H1 (cell line): ENCODE measurements around the gene NDUFA11. TPM values are rescaled to one million over a fixed set of nuclear protein-coding genes. Genes with fewer than 3 reads are reported as not detected.

ENCODE experiments used
- CTCF ChIA-PET: fragments of 300-600 bp; sonication (Branson Sonifier 250); formaldehyde crosslinking; loops from one replicate; lab custom pipeline; 2021; ENCODE audit not compliant: partially characterized antibody; lab: Charles Lee
- POLR2A ChIA-PET: fragments of 300-600 bp; sonication (Branson Sonifier 250); formaldehyde crosslinking; loops from one replicate; lab custom pipeline; 2021; ENCODE audit warnings: inconsistent platforms; ENCODE audit not compliant: partially characterized antibody; lab: Charles Lee
- DNase-seq, 2 experiments: peaks; one replicate each; pipeline versions ENCODE4 v3.0.0 to v3.0.0-alpha.2; 2010 to 2022; ENCODE audit warnings: low spot score in 2 of 2, low read depth in 1 of 2, mixed read lengths in 1 of 2
- FAIRE-seq: peaks from 2 replicates; lab custom pipeline; 2011; peaks lifted over from hg19 to GRCh38; lab: Jason Lieb, UNC
- H2AFZ ChIP-seq: 2 replicates; pipeline ENCODE4 v1.8.1; 2012; ENCODE audit warnings: low read length, inconsistent platforms
- H2AK5ac ChIP-seq: 2 replicates; pipeline ENCODE4 v1.6.1; 2013; ENCODE audit warnings: low read depth, low read length
- H2BK120ac ChIP-seq: replicated peaks from 2 replicates; pipeline ENCODE3; 2013; ENCODE audit warnings: low read depth, low read length, inconsistent platforms
- H2BK12ac ChIP-seq: 2 replicates; pipeline ENCODE4 v1.6.1; 2013; ENCODE audit warnings: low read depth, low read length
- H2BK15ac ChIP-seq: 2 replicates; pipeline ENCODE4 v1.6.1; 2013; ENCODE audit warnings: low read length
- H2BK20ac ChIP-seq: 2 replicates; pipeline ENCODE4 v1.6.1; 2013; ENCODE audit warnings: low read length
- H2BK5ac ChIP-seq: 2 replicates; pipeline ENCODE4 v1.6.1; 2013; ENCODE audit warnings: low read depth, low read length
- H3K14ac ChIP-seq: 2 replicates; pipeline ENCODE4 v1.6.1; 2013; ENCODE audit warnings: inconsistent platforms; ENCODE audit not compliant: insufficient read length
- H3K18ac ChIP-seq: 2 replicates; pipeline ENCODE4 v1.6.1; 2013; ENCODE audit warnings: low read length; ENCODE audit errors: extremely low read depth
- H3K23ac ChIP-seq: 2 replicates; pipeline ENCODE4 v1.6.1; 2013; ENCODE audit warnings: inconsistent platforms; ENCODE audit not compliant: insufficient read length
- H3K23me2 ChIP-seq: 2 replicates; pipeline ENCODE4 v1.6.1; 2013; ENCODE audit warnings: low read depth, low read length
- H3K27ac ChIP-seq: 2 replicates; pipeline ENCODE4 v1.6.1; 2011; ENCODE audit warnings: low read depth, low read length, inconsistent platforms
- H3K27me3 ChIP-seq, 4 experiments: replicated peaks in 1 of 4; 1 replicate in 1 of 4; 2 replicates in 3 of 4; pipeline versions ENCODE4 v1.6.1 to v1.8.1; 2011 to 2013; ENCODE audit warnings: low read length in 3 of 4, mild to moderate bottlenecking in 3 of 4, inconsistent platforms in 2 of 4, mixed read lengths in 2 of 4, moderate library complexity in 1 of 4; ENCODE audit not compliant: control insufficient read depth in 3 of 4, insufficient read depth in 3 of 4; ENCODE audit errors: extremely low read depth in 1 of 4
- H3K36me3 ChIP-seq, 4 experiments: 2 replicates each; pipeline versions ENCODE4 v1.6.1 to v1.8.1; 2011 to 2013; ENCODE audit warnings: mild to moderate bottlenecking in 4 of 4, low read length in 3 of 4, moderate library complexity in 2 of 4, control low read depth in 1 of 4, inconsistent platforms in 1 of 4; ENCODE audit not compliant: insufficient read depth in 4 of 4, control insufficient read depth in 2 of 4
- H3K4ac ChIP-seq: replicated peaks from 2 replicates; pipeline ENCODE3; 2013; ENCODE audit warnings: low read length, low read depth, mixed read lengths, inconsistent platforms; ENCODE audit not compliant: insufficient read length
- H3K4me1 ChIP-seq, 4 experiments: replicated peaks in 1 of 4; 1 replicate in 1 of 4; 2 replicates in 3 of 4; pipeline versions ENCODE4 v1.6.1 to v1.8.1; 2011 to 2013; ENCODE audit warnings: low read length in 3 of 4, inconsistent platforms in 2 of 4, mixed read lengths in 1 of 4; ENCODE audit not compliant: insufficient read depth in 4 of 4, control insufficient read depth in 3 of 4
- H3K4me2 ChIP-seq, 2 experiments: 2 replicates each; pipeline versions ENCODE4 v1.6.1 to v1.8.1; 2011 to 2013; ENCODE audit warnings: low read depth in 2 of 2, low read length in 2 of 2, control low read depth in 1 of 2, inconsistent platforms in 1 of 2, mild to moderate bottlenecking in 1 of 2; ENCODE audit not compliant: insufficient read depth in 1 of 2
- H3K4me3 ChIP-seq, 4 experiments: fragments of 200-600, 300-600 bp in 1 of 4; sonication (generic), shearing (Covaris generic), sonication (Bioruptor Twin) in 1 of 4; 2 replicates each; pipeline versions ENCODE4 v1.5.1 to v1.8.1; 2011 to 2016; ENCODE audit warnings: low read length in 4 of 4, low read depth in 3 of 4, control low read depth in 2 of 4, inconsistent platforms in 2 of 4, mild to moderate bottlenecking in 2 of 4, mixed read lengths in 1 of 4, moderate library complexity in 1 of 4; ENCODE audit not compliant: insufficient read depth in 2 of 4; ENCODE audit errors: extremely low read depth in 1 of 4
- H3K56ac ChIP-seq: replicated peaks from 2 replicates; pipeline ENCODE3; 2013; ENCODE audit warnings: low read depth, mild to moderate bottlenecking, mixed read lengths, low read length, inconsistent platforms; ENCODE audit not compliant: insufficient read length
- H3K79me1 ChIP-seq: 2 replicates; pipeline ENCODE4 v1.6.1; 2013; ENCODE audit warnings: low read depth, low read length, control low read depth
- H3K79me2 ChIP-seq, 2 experiments: 2 replicates each; pipeline versions ENCODE4 v1.6.1 to v1.8.1; 2012 to 2013; ENCODE audit warnings: low read length in 2 of 2, mild to moderate bottlenecking in 2 of 2, inconsistent platforms in 1 of 2; ENCODE audit not compliant: insufficient read depth in 2 of 2, control insufficient read depth in 1 of 2
- H3K9ac ChIP-seq, 4 experiments: replicated peaks in 1 of 4; 1 replicate in 1 of 4; 2 replicates in 3 of 4; pipeline versions ENCODE4 v1.6.1 to v1.8.1; 2011 to 2013; ENCODE audit warnings: low read depth in 3 of 4, low read length in 3 of 4, control low read depth in 2 of 4, mild to moderate bottlenecking in 2 of 4, moderate library complexity in 2 of 4, inconsistent platforms in 1 of 4; ENCODE audit errors: extremely low read depth in 1 of 4
- H3K9me3 ChIP-seq, 2 experiments: 2 replicates each; pipeline versions ENCODE4 v1.6.1 to v1.8.1; 2012 to 2013; ENCODE audit warnings: mild to moderate bottlenecking in 2 of 2, moderate library complexity in 2 of 2, control low read depth in 1 of 2, inconsistent platforms in 1 of 2, low read depth in 1 of 2, low read length in 1 of 2, mixed read lengths in 1 of 2; ENCODE audit not compliant: insufficient read depth in 2 of 2
- H4K20me1 ChIP-seq, 2 experiments: replicated peaks in 1 of 2; 2 replicates each; pipeline versions ENCODE3 to v1.8.1; 2011 to 2013; ENCODE audit warnings: inconsistent platforms in 2 of 2, low read length in 2 of 2, mild to moderate bottlenecking in 1 of 2; ENCODE audit not compliant: insufficient read depth in 2 of 2, control insufficient read depth in 1 of 2
- H4K5ac ChIP-seq: 2 replicates; pipeline ENCODE4 v1.6.1; 2013; ENCODE audit warnings: low read length, low read depth, mixed read lengths, inconsistent platforms; ENCODE audit not compliant: insufficient read length
- H4K8ac ChIP-seq: 2 replicates; pipeline ENCODE4 v1.8.0; 2013; ENCODE audit warnings: mild to moderate bottlenecking, moderate library complexity, low read length, inconsistent platforms; ENCODE audit not compliant: insufficient read depth; ENCODE audit errors: extremely low read depth
- H4K91ac ChIP-seq: replicated peaks from 2 replicates; pipeline ENCODE3; 2013; ENCODE audit warnings: low read length, mixed read lengths, inconsistent platforms; ENCODE audit not compliant: insufficient read length
- ASH2L ChIP-seq: fragments of 200-600, 300-600 bp; sonication (generic); IDR thresholded peaks from one replicate; pipeline ENCODE4 v1.7.1; 2017; ENCODE audit warnings: low read length
- BACH1 ChIP-seq: IDR thresholded peaks from 2 replicates; pipeline ENCODE4 v1.6.1; 2012; ENCODE audit warnings: low read length, improper control_type of control experiment
- CEBPB ChIP-seq: IDR thresholded peaks from 2 replicates; pipeline ENCODE4 v1.6.1; 2012; ENCODE audit warnings: low read depth, low read length
- CHD2 ChIP-seq: IDR thresholded peaks from 2 replicates; pipeline ENCODE4 v1.6.1; 2012; ENCODE audit warnings: low read length, improper control_type of control experiment
- CTCF ChIP-seq, 3 experiments: IDR thresholded peaks; 1 replicate in 2 of 3; 2 replicates in 1 of 3; pipeline versions ENCODE4 v1.5.1 to v1.6.1; 2011; ENCODE audit warnings: low read length in 3 of 3, mild to moderate bottlenecking in 3 of 3, inconsistent platforms in 2 of 3, low read depth in 1 of 3, moderate library complexity in 1 of 3; ENCODE audit not compliant: insufficient read depth in 1 of 3; ENCODE audit errors: control extremely low read depth in 1 of 3
- HDAC2 ChIP-seq, 2 experiments: fragments of 300-600 bp in 1 of 2; sonication (generic) in 1 of 2; IDR thresholded peaks; 2 replicates each; pipeline ENCODE4 v1.6.1; 2011 to 2012; ENCODE audit warnings: low read depth in 2 of 2, low read length in 2 of 2, mild to moderate bottlenecking in 2 of 2, moderate library complexity in 2 of 2, borderline replicate concordance in 1 of 2, inconsistent platforms in 1 of 2
- JUND ChIP-seq: IDR thresholded peaks from 2 replicates; pipeline ENCODE4 v1.6.1; 2011; ENCODE audit warnings: mild to moderate bottlenecking, improper control_type of control experiment, low read length
- MAFK ChIP-seq: IDR thresholded peaks from 2 replicates; pipeline ENCODE4 v1.6.1; 2012; ENCODE audit warnings: low read depth, mild to moderate bottlenecking, improper control_type of control experiment, low read length
- RXRA ChIP-seq: IDR thresholded peaks from 2 replicates; pipeline ENCODE4 v1.6.1; 2011; ENCODE audit warnings: low read depth, mild to moderate bottlenecking, low read length, moderate library complexity; ENCODE audit not compliant: insufficient read depth
- SP2 ChIP-seq: IDR thresholded peaks from 2 replicates; pipeline ENCODE4 v1.6.1; 2012; ENCODE audit warnings: mild to moderate bottlenecking, low read length, inconsistent platforms
- USF2 ChIP-seq: IDR thresholded peaks from 2 replicates; pipeline ENCODE4 v1.6.1; 2011; ENCODE audit warnings: low read length, improper control_type of control experiment
- WGBS, 2 experiments: shearing (Covaris generic) in 1 of 2; methylation state at CpG; one replicate each; pipeline versions ENCODE4 v1.1.6 to v1.1.7; 2013 to 2015; ENCODE audit warnings: low lambda C conversion rate in 2 of 2, mixed read lengths in 2 of 2, inconsistent platforms in 1 of 2, low coverage in 1 of 2, missing lambda C conversion rate in 1 of 2; ENCODE audit not compliant: insufficient replicate concordance in 2 of 2, insufficient coverage in 1 of 2, insufficient read length in 1 of 2; ENCODE audit errors: extremely low coverage in 1 of 2, missing lambda C conversion rate in 1 of 2; 5-methylcytosine and 5-hydroxymethylcytosine counted together
- polyA plus RNA-seq, 7 experiments: library from polyadenylated mRNA; depleted of rRNA in 3 of 7; stranded (reverse) in 5 of 7; unstranded in 2 of 7; fragments of >200 nt in 5 of 7; fragments of 200-250 nt in 2 of 7; gene quantifications; 1 replicate in 5 of 7; 2 replicates in 1 of 7; 4 replicates in 1 of 7; pipeline versions ENCODE4 v1.2.1 to v1.2.3, GENCODE V29; 2011 to 2013; ENCODE audit warnings: missing spikeins in 2 of 7, mixed read lengths in 2 of 7
- total RNA-seq: library from RNA; stranded (reverse); fragmentation: NEBNext Ultra II Directional; extraction: Animal tissue kit (Norgen Biotek cat#: 25700); gene quantifications from 2 replicates; pipeline ENCODE4 v1.2.1, GENCODE V29; 2021

NDUFA11 gene
- total and polyA plus RNA-seq, 2 of the 8 experiments (the other 6 are each of a cell fraction or from before 2014, with no cell fraction given) = 205 to 1,037 TPM

GRCh38 chr19:5877427-5877826, 26.2 kb downstream of the NDUFA11 start:
- Histone ChIP-seq H3K4me2 (no peak overlapping the region), H3K4ac (no peak overlapping the region), H4K91ac (no peak overlapping the region), H2BK15ac (no peak overlapping the region), H3K79me1 (no peaks in the 10 kb centered on the region), H3K9me3 (no peaks in the 10 kb centered on the region), H2AK5ac (no peak overlapping the region), H2BK20ac (no peak overlapping the region), H3K4me3 (no peak overlapping the region), H3K36me3 (no peaks in the 10 kb centered on the region), H3K23me2 (no peaks in the 10 kb centered on the region), H3K79me2 (no peaks in the 10 kb centered on the region), H2BK120ac (no peak overlapping the region), H2AFZ (no peak overlapping the region), H3K56ac (no peak overlapping the region), H3K18ac (no peak overlapping the region), H3K4me1 (peaks cover 0 to 17% (median 6%) of the 10 kb centered on the region in 4 experiments; a peak in 6 of 7 replicates), H3K23ac (no peak overlapping the region), H3K27ac (no peak overlapping the region), H3K27me3 (no peaks in the 10 kb centered on the region), H4K8ac (no peak overlapping the region), H3K9ac (no peak overlapping the region), H4K20me1 (no peaks in the 10 kb centered on the region), H2BK5ac (no peak overlapping the region), H4K5ac (no peak overlapping the region), H2BK12ac (no peak overlapping the region), H3K14ac (no peak overlapping the region)
- no peak for FAIRE-seq
- POLR2A ChIA-PET = interaction anchor here (1.5 kb wide), 1 partner anchor 15 kb away, joined by 7 read pairs; no protein-coding TSS in a partner anchor
- no peak for DNase-seq
- WGBS, 2 experiments = 83% methylated on average over 8 of the region's 8 CpGs; no CpG with 5 or more reads in 1 of the 2 experiments
- CTCF ChIA-PET = interaction anchor here (1.7 to 2.0 kb wide), 2 partner anchors 14 to 73 kb away, joined by 4 to 6 read pairs; no protein-coding TSS in a partner anchor
- no peak for TF ChIP-seq CHD2
- no peak for TF ChIP-seq ASH2L
- TF ChIP-seq CTCF (IDR thresholded peaks at IDR 0.05; ENCODE audit: control extremely low read depth in 1 of 3, insufficient read depth in 1 of 3, low read depth in 1 of 3, low read length in 3 of 3) = no peak
- no peak for TF ChIP-seq MAFK
- no peak for TF ChIP-seq RXRA
- no peak for TF ChIP-seq USF2
- no peak for TF ChIP-seq SP2
- no peak for TF ChIP-seq CEBPB
- TF ChIP-seq HDAC2 (IDR thresholded peaks at IDR 0.05; ENCODE audit: borderline replicate concordance in 1 of 2, low read depth in 2 of 2, low read length in 2 of 2) = no peak
- TF ChIP-seq BACH1 = no peak
- no peak for TF ChIP-seq JUND
